Tibial artery (tissue), 4 donors: ENCODE results near the gene HMCN1.

ENCODE experiments used
- DNase-seq, 2 donors: peaks; one replicate each; pipeline ENCODE4 v3.0.0-alpha.2; 2019
- H3K27ac ChIP-seq, 2 donors: fragments of 200-600 bp; sonication (generic) in 1 of 2; 1 replicate in 1 of 2; 2 replicates in 1 of 2; pipeline ENCODE4 v1.5.1; 2018 to 2019; ENCODE audit warnings: mild to moderate bottlenecking in 1 of 2
- H3K27me3 ChIP-seq, 2 donors: fragments of 200-600 bp; sonication (generic) in 1 of 2; one replicate each; pipeline versions ENCODE4 v1.5.1 to v1.6.0; 2016 to 2019
- H3K36me3 ChIP-seq, 3 donors: fragments of 200-600 bp; sonication (generic) in 2 of 3; one replicate each; pipeline ENCODE4 v1.5.1; 2016 to 2019; ENCODE audit warnings: mild to moderate bottlenecking in 2 of 3
- H3K4me1 ChIP-seq, 4 donors: fragments of 200-600 bp; sonication (generic) in 2 of 4; 1 replicate in 3 of 4; 2 replicates in 1 of 4; pipeline ENCODE4 v1.5.1; 2016 to 2019
- H3K4me3 ChIP-seq, 2 donors: fragments of 200-600 bp; sonication (generic) in 1 of 2; 1 replicate in 1 of 2; 2 replicates in 1 of 2; pipeline ENCODE4 v1.5.1; 2018 to 2019; ENCODE audit warnings: mild to moderate bottlenecking in 2 of 2
- H3K9me3 ChIP-seq, 3 donors: fragments of 200-600 bp; sonication (generic) in 1 of 3; one replicate each; pipeline ENCODE4 v1.5.1; 2016 to 2019
- CTCF ChIP-seq, 2 experiments: fragments of 200-600 bp in 1 of 2; fragments of 450-650 bp in 1 of 2; IDR thresholded peaks; one replicate each; pipeline ENCODE4 v1.5.1; 2017 to 2019; ENCODE audit warnings: antibody characterized with exemption in 2 of 2, mild to moderate bottlenecking in 1 of 2, moderate library complexity in 1 of 2
- intact Hi-C: fragments of 100-400 bp; cut with DNase I; formaldehyde crosslinking; loops from one replicate; pipeline ENCODE4 v1.15.0; 2023; ENCODE audit warnings: low total_unique reads

Gene HMCN1

GRCh38 chr1:186214791-186215190 lies 480.6 kb downstream of the HMCN1 start:
- no peaks in the 10 kb centered on the region for H3K36me3 ChIP-seq

GRCh38 chr1:186215636-186216035 lies 481.4 kb downstream of the HMCN1 start:
- Histone ChIP-seq H3K27me3 (no peaks in the 10 kb centered on the region), H3K9me3 (no peaks in the 10 kb centered on the region), H3K4me3 (no peak overlapping the region), H3K27ac (no peak overlapping the region), H3K36me3 (no peaks in the 10 kb centered on the region), H3K4me1 (no peaks in the 10 kb centered on the region)
- intact Hi-C loops: loop anchor here (10.0 kb wide), 1 partner anchor 491 kb away; no protein-coding TSS in a partner anchor
- no peak for DNase-seq
- no peak for TF ChIP-seq CTCF (IDR thresholded peaks at IDR 0.05)

More at GRCh38 chr1:186214791-186215190, 480.6 kb downstream of the HMCN1 start:
- no peak for DNase-seq
- H3K27me3 ChIP-seq: no peaks in the 10 kb centered on the region
- intact Hi-C loops: loop anchor here (10.0 kb wide), 1 partner anchor 490 kb away; no protein-coding TSS in a partner anchor
- no peak for TF ChIP-seq CTCF (IDR thresholded peaks at IDR 0.05)
- H3K4me3 ChIP-seq: no peak overlapping the region
- no peaks in the 10 kb centered on the region for H3K4me1 ChIP-seq
- H3K9me3 ChIP-seq: no peaks in the 10 kb centered on the region
- H3K27ac ChIP-seq: no peak overlapping the region

GRCh38 chr1:186218654-186219352 lies 484.6 kb downstream of the HMCN1 start:
- intact Hi-C loops: loop anchor here (10.0 kb wide), 1 partner anchor 494 kb away; no protein-coding TSS in a partner anchor
- Histone ChIP-seq H3K4me1 (no peaks in the 10 kb centered on the region), H3K9me3 (no peaks in the 10 kb centered on the region), H3K4me3 (no peak overlapping the region), H3K27ac (no peak overlapping the region), H3K36me3 (no peaks in the 10 kb centered on the region), H3K27me3 (no peaks in the 10 kb centered on the region)
- DNase-seq: no peak
- TF ChIP-seq CTCF (IDR thresholded peaks at IDR 0.05): no peak

- no peak for TF ChIP-seq CTCF (IDR thresholded peaks at IDR 0.05)
- no peaks in the 10 kb centered on the region for H3K9me3 ChIP-seq
These were observed 485.9 kb downstream of the HMCN1 start for GRCh38 chr1:186220067-186220466.

GRCh38 chr1:186220911-186221310 lies 486.7 kb downstream of the HMCN1 start:
- Histone ChIP-seq H3K27me3 (no peaks in the 10 kb centered on the region), H3K27ac (no peak overlapping the region), H3K36me3 (no peaks in the 10 kb centered on the region), H3K9me3 (no peaks in the 10 kb centered on the region), H3K4me1 (no peaks in the 10 kb centered on the region), H3K4me3 (no peak overlapping the region)
- no peak for TF ChIP-seq CTCF (IDR thresholded peaks at IDR 0.05)
- intact Hi-C loops: no loop called here
- DNase-seq: no peak

More at GRCh38 chr1:186220067-186220466, 485.9 kb downstream of the HMCN1 start:
- Histone ChIP-seq H3K27ac (no peak overlapping the region), H3K4me1 (no peaks in the 10 kb centered on the region), H3K27me3 (no peaks in the 10 kb centered on the region), H3K4me3 (no peak overlapping the region), H3K36me3 (no peaks in the 10 kb centered on the region)
- intact Hi-C loops: no loop called here
- no peak for DNase-seq
